SK-MEL-5 (cell line): ENCODE data around the gene ERO1A. TPM values are rescaled to one million over a fixed set of nuclear protein-coding genes. Genes with fewer than 3 reads are reported as not detected.

Experiments
- DNase-seq: peaks from one replicate; pipeline ENCODE4 v3.0.0-alpha.2; 2016; ENCODE audit warnings: low read depth, low spot score
- in situ Hi-C: cut with HindIII; loops from 2 replicates; pipeline ENCODE4 v1.10.0; 2016; ENCODE audit warnings: low sequenced_read_pairs, high pct_unique_total_duplicates, low pct_unique_long_range_greater_than_20kb
- total RNA-seq: library from RNA; depleted of rRNA; stranded (reverse); fragments of >200 nt; shearing (Covaris generic); gene quantifications from 2 replicates; pipeline ENCODE4 v1.2.3, GENCODE V29; 2014

Gene ERO1A
- total RNA-seq, 1 experiment from 2014 or later, result 179 TPM

DNA sequence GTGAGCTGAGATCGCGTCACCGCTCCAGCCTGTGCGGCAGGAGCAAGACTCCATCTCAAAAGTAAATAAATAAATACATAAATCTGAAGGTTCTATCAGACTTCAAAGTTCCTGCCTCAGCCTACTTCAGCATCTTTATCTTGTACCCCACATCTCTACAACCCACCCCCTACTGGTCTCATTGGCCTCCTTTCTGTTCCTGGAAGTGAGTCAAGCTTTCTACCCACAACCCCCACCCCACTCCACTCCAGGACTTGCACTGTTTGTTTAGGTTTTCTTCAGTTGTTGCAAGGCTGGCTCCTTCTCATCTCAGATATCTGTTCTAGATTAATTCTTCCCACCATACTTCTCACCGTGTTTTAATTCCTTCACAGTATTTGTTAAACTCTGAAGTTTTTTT is 10.9 kb upstream of the ERO1A start:
- DNase-seq, result no peak
- in situ Hi-C loops, result no loop called here

DNA sequence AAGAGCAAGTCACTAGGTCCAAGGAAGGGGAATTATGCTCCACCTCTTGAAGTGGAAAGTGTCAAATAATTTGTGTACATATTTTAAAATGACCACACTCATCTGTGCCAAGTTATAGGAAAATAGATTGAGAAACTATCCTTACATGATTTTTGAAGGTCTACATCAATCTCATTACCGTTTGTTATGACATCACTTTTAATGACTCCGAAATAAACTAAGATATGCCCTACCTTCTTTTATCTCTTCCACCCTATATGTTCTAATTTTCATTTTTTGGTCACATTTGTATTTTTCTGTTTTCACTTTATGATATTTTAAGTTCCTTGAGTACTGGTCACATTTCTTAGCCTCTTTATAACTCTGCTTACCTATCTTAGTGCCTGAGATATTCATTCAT is 8.3 kb upstream of the ERO1A start:
- in situ Hi-C loops, result no loop called here
- DNase-seq, result no peak

DNA sequence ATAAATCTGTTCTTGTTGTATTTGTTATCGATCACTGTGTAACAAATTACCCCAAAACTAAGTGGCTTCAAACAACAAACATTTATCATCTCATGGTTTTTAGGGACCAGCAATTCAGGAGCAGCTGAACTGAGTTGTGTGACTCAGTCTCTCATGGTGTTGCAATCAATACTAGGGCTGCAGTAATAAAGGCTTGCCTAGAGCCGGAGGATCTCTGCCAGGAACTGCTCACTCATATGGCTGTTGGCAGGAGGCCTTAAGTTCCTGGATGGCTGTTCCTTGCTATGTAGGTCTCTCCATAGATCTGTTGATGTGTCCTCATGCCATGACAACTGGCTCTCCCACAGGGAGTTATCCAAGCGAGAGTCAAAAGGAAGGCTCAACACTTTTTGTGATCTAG is 7.9 kb upstream of the ERO1A start:
- DNase-seq, result peak; percentile 4
- in situ Hi-C loops, result no loop called here

DNA sequence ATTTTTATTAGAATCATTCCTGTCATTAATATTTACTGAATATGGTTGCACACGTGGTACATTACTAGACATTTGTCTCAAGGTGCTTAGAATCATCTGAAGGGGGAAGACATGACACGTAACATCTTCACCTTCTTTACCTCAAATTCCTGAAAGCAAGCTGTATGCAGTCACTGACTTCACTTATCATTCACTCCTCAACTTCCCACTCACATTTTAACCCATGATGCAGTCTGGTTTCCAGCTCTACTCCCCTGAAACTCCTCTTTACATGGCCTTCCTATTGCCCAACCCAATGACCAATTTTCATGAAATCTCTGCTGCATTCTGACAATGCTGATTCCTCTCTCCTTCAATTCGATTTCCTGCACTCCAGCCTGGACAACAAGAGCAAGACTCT is 5.9 kb upstream of the ERO1A start:
- in situ Hi-C loops, result no loop called here
- no peak for DNase-seq

DNA sequence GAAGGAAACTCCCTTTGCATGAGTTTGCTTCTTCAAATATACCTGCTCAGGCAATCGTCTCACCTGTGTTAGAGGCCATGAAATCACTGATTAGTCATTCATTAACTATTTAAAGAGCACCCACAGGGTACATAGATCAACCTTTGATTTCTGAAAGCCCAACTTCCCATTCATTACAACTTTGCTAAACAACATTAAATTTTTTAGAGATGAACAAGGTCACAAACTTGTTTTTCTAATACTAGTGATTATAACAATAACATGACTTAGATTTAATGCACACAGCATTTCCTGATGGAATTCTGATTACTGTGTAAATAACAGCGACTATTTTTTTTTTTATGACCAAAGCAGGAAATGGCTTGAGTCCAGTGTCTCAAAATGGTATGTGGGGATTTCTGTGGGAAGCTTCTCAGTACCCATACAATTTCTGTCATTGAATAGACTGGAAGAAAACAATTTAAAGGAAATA is 5.4 kb upstream of the ERO1A start:
- no peak for DNase-seq

DNA sequence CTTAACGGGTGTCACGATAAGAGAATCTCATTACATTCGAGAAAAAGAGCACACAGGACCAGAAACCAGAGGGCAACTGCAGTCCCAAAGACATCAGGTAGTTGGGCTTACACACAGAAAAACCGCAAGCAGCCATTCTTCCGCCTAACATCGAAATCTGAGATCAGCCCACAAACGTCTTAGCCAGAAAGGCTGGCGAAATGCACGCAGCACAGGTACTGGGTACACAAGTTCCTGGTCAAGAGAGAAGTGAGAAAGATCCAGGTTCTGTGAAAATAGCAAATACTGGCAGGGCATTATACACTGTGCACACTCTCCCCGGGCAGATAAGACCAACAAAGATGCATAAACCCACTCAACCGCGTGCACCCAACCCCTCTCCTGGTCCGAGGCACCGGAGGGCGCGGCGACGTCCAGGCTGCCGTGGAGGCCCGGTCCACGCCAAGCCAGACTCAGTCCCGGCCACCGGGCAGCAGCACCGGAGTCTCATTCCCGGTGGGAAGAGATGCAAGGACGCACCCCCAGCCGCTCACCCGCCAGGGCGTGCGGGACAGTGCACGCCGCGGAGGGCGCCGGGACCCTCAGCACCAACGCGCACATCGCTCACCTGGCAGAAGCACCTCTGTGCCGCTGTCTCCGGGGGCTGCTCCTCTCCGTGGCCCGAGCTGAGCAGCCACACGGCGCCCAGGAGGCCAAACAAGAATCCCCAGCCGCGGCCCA is 437 bp downstream of the ERO1A start:
- in situ Hi-C loops, result no loop called here
- peak; percentile 23 for DNase-seq

More for the DNA sequence above, 5.4 kb upstream of the ERO1A start:
- in situ Hi-C loops, result no loop called here

DNA sequence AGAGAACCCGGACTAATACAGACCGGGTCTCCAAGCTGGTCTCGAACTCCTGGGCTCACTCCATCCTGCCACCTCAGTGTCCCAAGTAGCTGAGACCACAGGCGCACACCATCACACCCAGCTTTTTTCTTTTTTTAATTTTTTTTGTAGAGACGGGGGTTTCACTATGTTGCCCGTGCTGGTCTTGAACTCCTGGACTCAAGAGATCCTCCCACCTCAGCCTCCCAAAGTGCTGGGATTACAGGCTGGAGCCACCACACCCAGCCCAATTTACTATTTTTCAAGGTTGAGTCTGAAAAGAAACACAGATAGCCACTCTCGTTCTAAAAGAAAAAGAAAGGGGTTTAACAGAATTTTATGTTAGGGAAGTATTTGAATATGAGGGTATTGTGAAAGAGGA is 1.8 kb downstream of the ERO1A start:
- no peak for DNase-seq
- in situ Hi-C loops, result no loop called here

DNA sequence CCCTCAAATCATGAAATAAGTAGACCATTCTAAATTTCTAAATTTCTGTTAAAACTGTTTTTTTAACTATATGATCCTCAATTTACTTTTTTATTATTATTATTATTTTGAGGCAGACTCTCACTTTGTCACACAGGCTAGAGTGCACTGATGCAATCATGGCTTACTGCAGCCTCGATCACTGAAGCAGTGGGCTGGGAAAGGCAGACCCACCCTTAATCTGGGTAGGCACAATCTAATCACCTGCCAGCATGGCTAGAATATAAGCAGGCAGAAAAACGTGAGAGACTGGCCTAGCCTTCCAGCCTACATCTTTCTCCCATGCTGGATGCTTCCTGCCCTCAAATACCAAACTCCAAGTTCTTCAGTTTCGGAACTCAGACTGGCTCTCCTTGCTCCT is 2.3 kb downstream of the ERO1A start:
- in situ Hi-C loops, result no loop called here
- no peak for DNase-seq

DNA sequence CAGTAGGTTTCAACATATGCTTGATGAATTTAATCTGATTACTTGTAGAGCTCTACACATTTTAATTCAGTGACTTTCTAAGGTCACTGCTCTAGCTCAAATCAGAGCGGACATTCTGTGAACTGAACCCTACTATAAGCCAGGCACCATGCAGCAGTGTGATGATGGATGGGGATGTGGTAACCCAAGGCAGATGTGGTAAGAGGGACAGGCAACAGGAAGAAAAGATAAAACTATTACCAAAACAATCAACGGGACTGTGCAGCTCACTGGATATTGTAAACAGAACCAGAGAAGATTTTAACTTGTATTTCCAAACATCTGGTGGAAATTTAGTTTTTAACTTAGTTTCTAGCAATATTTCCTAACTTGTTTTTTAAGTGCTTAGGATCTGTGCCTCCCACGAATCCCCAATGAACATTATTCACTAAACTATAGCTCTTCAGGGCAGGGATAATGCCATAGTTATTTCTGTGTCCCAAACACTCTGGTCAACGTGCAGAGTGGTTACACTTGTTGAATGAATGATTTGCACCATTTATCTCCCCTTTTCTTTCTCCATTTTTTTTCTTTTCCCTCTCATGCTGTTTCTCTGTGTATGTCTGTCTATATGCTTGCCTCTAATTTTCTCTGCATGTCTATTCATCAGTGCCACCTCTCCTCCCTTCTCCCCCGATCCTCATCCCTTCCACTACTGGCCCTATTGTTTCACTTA is 3.0 kb downstream of the ERO1A start:
- in situ Hi-C loops, result no loop called here
- no peak for DNase-seq

DNA sequence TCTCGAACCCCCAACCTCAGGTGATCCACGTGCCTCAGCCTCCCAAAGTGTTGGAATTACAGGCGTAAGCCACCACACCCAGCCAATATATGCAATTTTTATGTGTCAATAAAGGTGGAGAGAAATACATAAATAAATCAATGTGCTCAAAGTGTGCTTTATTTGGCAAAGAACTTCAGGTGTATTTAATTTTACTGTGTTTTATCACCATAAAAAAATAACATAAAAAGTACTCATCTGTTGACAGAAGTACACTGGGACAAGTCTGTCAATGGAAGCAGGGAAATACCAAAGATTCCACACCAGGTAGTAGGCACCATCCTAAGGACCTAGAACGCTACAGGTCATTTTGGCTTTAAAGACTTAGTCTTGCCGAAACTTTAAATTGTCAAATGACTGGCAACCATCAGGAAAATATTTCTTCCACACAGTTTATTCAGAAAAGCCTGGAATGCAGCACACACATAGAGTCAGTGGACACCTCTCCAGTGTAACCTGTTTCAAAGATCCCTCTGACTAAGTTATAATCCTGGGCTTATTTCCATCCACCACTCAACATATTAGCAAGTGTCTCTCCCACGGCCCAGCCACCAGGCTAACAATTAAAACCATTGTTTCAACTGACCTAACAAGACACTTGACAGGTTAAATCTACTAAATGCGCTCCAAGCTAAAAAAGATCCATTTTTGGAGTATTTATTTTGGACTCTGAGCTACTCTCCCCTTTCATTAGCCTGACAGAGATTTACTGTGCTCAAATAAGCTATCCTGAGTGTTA is 4.2 kb downstream of the ERO1A start:
- DNase-seq, result no peak
- in situ Hi-C loops, result no loop called here

DNA sequence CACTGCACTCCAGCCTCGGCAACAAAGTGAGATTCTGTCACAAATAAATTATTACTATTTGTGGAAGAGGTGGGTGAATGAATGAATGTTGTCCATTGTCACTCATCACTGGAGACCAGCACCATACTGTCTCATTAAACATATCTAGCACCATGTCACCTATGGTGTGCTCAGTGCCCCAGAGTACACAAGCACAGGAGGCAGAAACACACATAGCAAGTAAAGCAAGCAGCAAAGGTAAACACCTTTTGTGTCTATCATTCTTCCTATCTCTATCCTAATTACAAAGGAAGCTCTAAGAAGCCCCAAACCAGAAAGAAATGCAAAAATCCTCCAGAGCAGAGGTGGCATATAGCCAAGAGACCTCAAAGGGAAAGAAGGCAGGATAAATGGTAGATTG is 9.2 kb downstream of the ERO1A start:
- in situ Hi-C loops, result no loop called here

DNA sequence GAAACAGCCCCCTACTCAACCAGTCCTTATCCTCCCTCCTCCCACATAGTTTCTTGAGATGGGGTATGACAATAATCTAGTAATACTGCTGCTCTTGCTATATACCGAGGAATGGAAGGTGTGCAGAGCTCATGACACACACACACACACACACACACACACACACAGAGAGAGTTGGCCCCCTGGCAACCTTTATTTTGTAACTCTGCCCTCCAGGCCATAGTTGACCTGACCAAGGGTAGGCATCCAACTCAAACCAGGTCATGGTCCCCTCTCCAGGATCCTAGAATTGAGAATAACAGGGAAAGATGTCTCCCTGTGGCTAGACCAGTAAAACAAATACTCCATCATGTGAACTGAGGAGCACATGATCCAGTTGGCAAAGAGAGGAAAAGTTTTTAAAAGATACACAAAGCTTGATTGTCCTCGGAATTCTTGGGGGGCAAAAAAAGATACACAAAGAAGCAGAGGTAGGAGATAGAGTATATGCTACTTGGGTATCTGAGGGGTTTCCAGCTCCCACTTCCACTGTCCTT is 11.3 kb downstream of the ERO1A start:
- in situ Hi-C loops, result no loop called here
- peak; percentile 62 for DNase-seq

More for the DNA sequence above, 9.2 kb downstream of the ERO1A start:
- no peak for DNase-seq

DNA sequence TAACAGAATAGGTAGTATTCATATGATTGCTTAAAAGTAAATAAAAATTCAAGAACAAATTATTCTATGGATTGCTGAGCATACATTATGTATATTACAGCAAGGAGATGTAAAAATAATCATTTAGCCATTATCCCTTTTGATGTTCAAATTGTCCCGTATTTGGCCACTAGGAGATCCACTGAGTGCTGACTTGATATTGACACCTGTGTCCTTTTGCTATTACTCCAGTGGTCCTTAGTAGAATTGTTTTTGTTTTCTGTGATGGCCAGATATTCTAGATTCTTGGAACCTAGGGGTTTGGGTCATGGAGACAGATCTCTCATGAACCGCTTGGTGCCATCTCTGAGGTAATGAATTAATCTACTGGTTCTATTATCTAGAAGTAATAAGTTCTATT is 16.8 kb downstream of the ERO1A start:
- in situ Hi-C loops, result no loop called here
- DNase-seq, result peak; percentile 36

DNA sequence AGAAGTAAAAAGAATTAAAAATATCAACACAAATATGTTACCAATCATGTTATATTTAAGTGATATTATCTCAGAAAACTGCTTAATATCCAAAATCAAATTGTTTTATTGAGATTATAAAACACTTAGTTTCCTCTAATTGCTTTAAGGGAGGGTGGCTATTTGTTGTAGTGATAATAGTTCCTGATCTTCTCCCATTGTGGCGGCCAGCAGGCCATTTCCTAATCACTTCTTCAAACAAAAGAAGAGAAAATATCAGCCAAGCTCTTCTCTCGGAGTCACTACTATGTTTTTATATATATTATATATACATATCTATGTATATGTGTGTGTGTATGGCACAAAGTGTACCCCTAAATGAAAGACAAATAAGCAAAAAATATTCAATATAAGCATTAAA is 31.5 kb downstream of the ERO1A start:
- no peak for DNase-seq
- in situ Hi-C loops, result no loop called here

DNA sequence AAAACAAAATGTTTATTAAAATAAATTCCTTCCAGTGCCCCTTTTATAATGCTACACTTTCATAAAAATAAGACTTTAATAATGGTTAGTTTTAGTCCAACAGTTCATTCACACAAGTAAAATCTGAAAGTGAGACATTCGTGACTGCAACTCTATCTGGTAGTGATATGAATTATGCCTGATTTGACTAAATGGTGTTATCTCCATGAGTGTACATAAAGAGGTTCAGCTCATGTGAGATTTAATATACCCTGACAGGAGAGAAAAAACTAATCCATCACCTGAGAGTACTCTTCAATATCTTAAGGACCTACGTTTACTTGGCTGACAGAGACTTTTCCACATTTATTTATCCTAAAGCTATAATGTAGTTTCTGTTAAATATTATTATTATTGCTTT is 34.0 kb downstream of the ERO1A start:
- in situ Hi-C loops, result no loop called here
- no peak for DNase-seq

DNA sequence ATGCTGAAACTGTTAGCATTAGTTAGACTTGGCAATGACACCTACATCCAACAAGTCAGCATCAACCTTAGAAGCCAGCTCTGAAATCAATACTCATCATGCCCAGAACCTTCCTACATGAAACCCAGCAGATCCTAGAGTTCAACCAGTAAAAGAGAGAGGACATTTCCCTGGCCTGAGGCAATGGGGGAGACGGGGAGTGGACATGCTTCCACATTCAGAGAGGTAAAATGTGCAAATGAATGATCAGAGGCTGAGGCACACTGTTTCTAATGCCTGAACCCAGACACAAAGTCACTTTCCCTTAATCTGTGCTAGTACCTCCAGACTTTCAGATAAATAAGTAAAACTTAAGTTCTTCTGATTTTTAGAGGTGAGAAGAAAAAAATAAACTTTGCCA is 34.5 kb downstream of the ERO1A start:
- in situ Hi-C loops, result no loop called here

DNA sequence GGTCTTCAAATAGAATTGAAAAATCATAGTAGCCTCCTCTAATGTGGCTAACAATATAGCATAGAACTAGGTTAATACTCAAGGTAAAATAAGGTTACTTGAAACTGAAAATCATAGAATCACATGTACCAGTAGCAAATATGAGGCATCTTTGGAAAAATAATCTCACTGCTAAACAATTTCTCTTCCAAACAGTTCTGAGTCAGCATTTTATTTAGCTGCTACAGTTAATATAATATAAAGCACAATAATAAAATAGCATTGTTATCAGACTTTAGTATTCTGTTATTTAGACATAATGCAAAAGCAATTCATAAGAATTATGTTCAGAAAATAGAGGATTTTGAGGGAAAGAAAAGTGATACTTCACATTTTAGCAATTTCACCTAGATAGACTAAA is 35.0 kb downstream of the ERO1A start:
- DNase-seq, result no peak
- in situ Hi-C loops, result no loop called here

More for the DNA sequence above, 34.5 kb downstream of the ERO1A start:
- no peak for DNase-seq

DNA sequence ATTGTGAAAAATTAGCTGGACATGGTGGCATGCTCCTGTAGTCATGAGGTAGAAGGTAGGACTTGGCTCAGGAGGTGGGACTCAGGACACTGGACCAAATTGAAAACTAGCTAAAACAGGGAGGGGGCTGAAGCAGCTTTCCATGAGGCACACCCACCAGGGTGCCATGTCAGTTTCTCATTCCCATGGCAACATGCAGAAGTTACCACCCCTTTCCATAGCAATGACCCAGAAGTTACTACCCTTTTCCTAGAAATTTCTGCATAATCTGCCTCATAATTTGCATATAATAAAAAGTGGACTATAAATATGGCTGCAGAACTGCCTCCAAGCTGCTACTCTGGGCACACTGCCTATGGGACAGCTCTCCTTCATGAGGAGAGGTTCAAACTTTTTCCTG is 38.5 kb downstream of the ERO1A start:
- in situ Hi-C loops, result no loop called here
- DNase-seq, result no peak
